Activated CD8-positive, alpha-beta T cell treated with anti-CD3 and anti-CD28 coated beads for 36 hours (primary cell): ENCODE measurements around the gene HRCT1. TPM values are rescaled to one million over a fixed set of nuclear protein-coding genes. Genes with fewer than 3 reads are reported as not detected.
A peak's percentile ranks its signal among the peaks of the same experiment; 100 is the strongest.

Experiments used
- ATAC-seq: fragments of 200-7000 bp; cut with Tn5 transposase; one replicate; pipeline ENCODE4 v1.10.0; 2021; ENCODE audit warnings: mild to moderate bottlenecking, moderate library complexity
- CTCF ChIA-PET: fragments of 350-600 bp; sonication (Branson Sonifier 250); formaldehyde crosslinking; loops from one replicate; lab custom pipeline; 2021; ENCODE audit warnings: antibody characterized with exemption; lab: Charles Lee
- POLR2A ChIA-PET: fragments of 350-600 bp; sonication (Branson Sonifier 250); formaldehyde crosslinking; loops from one replicate; lab custom pipeline; 2021; ENCODE audit warnings: antibody characterized with exemption; lab: Charles Lee
- DNase-seq: peaks from one replicate; pipeline ENCODE4 v3.0.0-alpha.2; 2020
- H3K27ac Mint-ChIP-seq: one replicate; pipeline ENCODE4 v1.8.0; 2021; ENCODE audit warnings: mild to moderate bottlenecking, mixed read lengths
- H3K27me3 Mint-ChIP-seq: one replicate; pipeline ENCODE4 v1.8.0; 2021; ENCODE audit warnings: mixed read lengths
- H3K36me3 Mint-ChIP-seq: one replicate; pipeline ENCODE4 v1.8.0; 2021; ENCODE audit warnings: low read depth, mixed read lengths
- H3K4me1 Mint-ChIP-seq: one replicate; pipeline ENCODE4 v1.8.0; 2021; ENCODE audit warnings: low read depth, mixed read lengths
- H3K4me3 Mint-ChIP-seq: one replicate; pipeline ENCODE4 v1.8.0; 2021; ENCODE audit warnings: mild to moderate bottlenecking, moderate library complexity, mixed read lengths
- H3K9me3 Mint-ChIP-seq: one replicate; pipeline ENCODE4 v1.8.0; 2021; ENCODE audit warnings: mixed read lengths
- intact Hi-C: fragments of 100-400 bp; cut with micrococcal nuclease; formaldehyde crosslinking; loops from one replicate; pipeline ENCODE4 v1.10.0; 2022
- total RNA-seq, 2 experiments: library from RNA; stranded (reverse); gene quantifications; one replicate each; pipeline ENCODE4 v1.2.3, GENCODE V29; 2021
- TF ChIP-seq, protein P1 (sequence below): fragments of 200-600 bp; IDR thresholded peaks from one replicate; pipeline ENCODE4 v1.8.0; 2022; ENCODE audit warnings: antibody characterized with exemption, mild to moderate bottlenecking

HRCT1 gene
- total RNA-seq, 2 experiments from 2014 or later: not detected

DNA sequence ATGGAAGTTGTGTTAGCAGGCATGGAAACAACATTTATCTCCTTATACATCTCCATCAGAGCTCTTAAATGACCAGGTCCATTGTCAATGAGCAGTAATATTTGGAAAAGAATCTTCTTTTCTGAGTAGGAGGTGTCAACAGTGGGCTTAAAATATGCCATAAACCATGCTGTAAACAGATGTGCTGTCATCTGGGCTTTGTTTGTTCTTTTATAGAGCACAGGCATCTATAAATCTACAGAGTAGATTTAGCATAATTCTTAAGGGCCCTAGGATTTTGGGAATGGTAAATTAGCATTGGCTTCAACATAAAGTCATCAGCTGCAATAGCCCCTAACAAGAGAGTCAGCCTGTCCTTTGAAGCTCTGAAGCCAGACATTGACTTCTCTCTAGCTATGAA, 7.7 kb upstream of the HRCT1 start:
- DNase-seq (no peak), ATAC-seq (no peak)
- H3K4me1 Mint-ChIP-seq: peaks cover 3% of the 10 kb centered on the region
- peaks cover 7% of the 10 kb centered on the region for H3K27me3 Mint-ChIP-seq
- TF ChIP-seq, protein P1, sequence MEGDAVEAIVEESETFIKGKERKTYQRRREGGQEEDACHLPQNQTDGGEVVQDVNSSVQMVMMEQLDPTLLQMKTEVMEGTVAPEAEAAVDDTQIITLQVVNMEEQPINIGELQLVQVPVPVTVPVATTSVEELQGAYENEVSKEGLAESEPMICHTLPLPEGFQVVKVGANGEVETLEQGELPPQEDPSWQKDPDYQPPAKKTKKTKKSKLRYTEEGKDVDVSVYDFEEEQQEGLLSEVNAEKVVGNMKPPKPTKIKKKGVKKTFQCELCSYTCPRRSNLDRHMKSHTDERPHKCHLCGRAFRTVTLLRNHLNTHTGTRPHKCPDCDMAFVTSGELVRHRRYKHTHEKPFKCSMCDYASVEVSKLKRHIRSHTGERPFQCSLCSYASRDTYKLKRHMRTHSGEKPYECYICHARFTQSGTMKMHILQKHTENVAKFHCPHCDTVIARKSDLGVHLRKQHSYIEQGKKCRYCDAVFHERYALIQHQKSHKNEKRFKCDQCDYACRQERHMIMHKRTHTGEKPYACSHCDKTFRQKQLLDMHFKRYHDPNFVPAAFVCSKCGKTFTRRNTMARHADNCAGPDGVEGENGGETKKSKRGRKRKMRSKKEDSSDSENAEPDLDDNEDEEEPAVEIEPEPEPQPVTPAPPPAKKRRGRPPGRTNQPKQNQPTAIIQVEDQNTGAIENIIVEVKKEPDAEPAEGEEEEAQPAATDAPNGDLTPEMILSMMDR: no peak
- H3K4me3 Mint-ChIP-seq: no peak overlapping the region
- CTCF ChIA-PET: interaction anchor here (0.9 to 1.8 kb wide), 8 partner anchors 13 to 125 kb away, joined by 3 to 6 read pairs (median 3); no protein-coding TSS in a partner anchor
- intact Hi-C loops: no loop called here
- POLR2A ChIA-PET: interaction anchor here (0.8 kb wide), 1 partner anchor 38 kb away, joined by 3 read pairs; no protein-coding TSS in a partner anchor
- no peaks in the 10 kb centered on the region for H3K36me3 Mint-ChIP-seq
- H3K9me3 Mint-ChIP-seq: no peaks in the 10 kb centered on the region
- H3K27ac Mint-ChIP-seq: no peak overlapping the region

GRCh38 chr9:35899021-35899420, 7.0 kb upstream of the HRCT1 start:
- H3K4me3 Mint-ChIP-seq: no peak overlapping the region
- intact Hi-C loops: no loop called here
- no peak overlapping the region for H3K27ac Mint-ChIP-seq
- DNase-seq (no peak), ATAC-seq (no peak)
- ChIA-PET POLR2A (interaction anchor here (0.8 kb wide), 1 partner anchor 38 kb away, joined by 3 read pairs; no protein-coding TSS in a partner anchor), CTCF (interaction anchor here (0.9 to 1.8 kb wide), 5 partner anchors 12 to 124 kb away, joined by 3 to 5 read pairs (median 3); no protein-coding TSS in a partner anchor)
- no peaks in the 10 kb centered on the region for H3K36me3 Mint-ChIP-seq
- TF ChIP-seq, protein P1: no peak
- H3K9me3 Mint-ChIP-seq: no peaks in the 10 kb centered on the region
- H3K27me3 Mint-ChIP-seq: peaks cover 6% of the 10 kb centered on the region
- H3K4me1 Mint-ChIP-seq: peaks cover 3% of the 10 kb centered on the region

GRCh38 chr9:35903049-35903448, 3.0 kb upstream of the HRCT1 start:
- CTCF ChIA-PET: interaction anchor here (0.6 to 5.9 kb wide), 45 partner anchors 9 to 173 kb away, joined by 3 to 147 read pairs (median 4); partner anchors contain the start of genes FAM221B, SPAG8 and TMEM8B
- Mint-ChIP-seq H3K27ac (no peak overlapping the region), H3K9me3 (no peaks in the 10 kb centered on the region), H3K4me1 (peaks cover 9% of the 10 kb centered on the region), H3K4me3 (no peak overlapping the region), H3K36me3 (no peaks in the 10 kb centered on the region), H3K27me3 (peaks cover 3% of the 10 kb centered on the region)
- intact Hi-C loops: no loop called here
- peak; percentile 35 for DNase-seq
- POLR2A ChIA-PET: interaction anchor here (0.7 kb wide), 1 partner anchor 171 kb away, joined by 3 read pairs; no protein-coding TSS in a partner anchor
- ATAC-seq: peak; percentile 67
- TF ChIP-seq, protein P1: peak; percentile 93

GRCh38 chr9:35904338-35904737, 1.7 kb upstream of the HRCT1 start:
- DNase-seq (no peak), ATAC-seq (no peak)
- intact Hi-C loops: no loop called here
- POLR2A ChIA-PET: no interaction called here
- CTCF ChIA-PET: interaction anchor here (1.4 to 5.9 kb wide), 3 partner anchors 22 to 51 kb away, joined by 4 to 147 read pairs (median 5); no protein-coding TSS in a partner anchor
- TF ChIP-seq, protein P1: no peak
- H3K4me3 Mint-ChIP-seq: no peak overlapping the region
- H3K27ac Mint-ChIP-seq: no peak overlapping the region
- H3K4me1 Mint-ChIP-seq: peaks cover 22% of the 10 kb centered on the region
- peaks cover 3% of the 10 kb centered on the region for H3K27me3 Mint-ChIP-seq
- H3K36me3 Mint-ChIP-seq: no peaks in the 10 kb centered on the region
- H3K9me3 Mint-ChIP-seq: no peaks in the 10 kb centered on the region

GRCh38 chr9:35905051-35905781, 786 bp upstream of the HRCT1 start:
- Mint-ChIP-seq H3K27ac (no peak overlapping the region), H3K4me1 (peaks cover 30% of the 10 kb centered on the region), H3K4me3 (no peak overlapping the region), H3K27me3 (peaks cover 3% of the 10 kb centered on the region), H3K9me3 (no peaks in the 10 kb centered on the region), H3K36me3 (no peaks in the 10 kb centered on the region)
- intact Hi-C loops: loop anchor here (5.0 kb wide), 1 partner anchor 37 kb away; no protein-coding TSS in a partner anchor
- no peak for DNase-seq
- TF ChIP-seq, protein P1: no peak
- CTCF ChIA-PET: interaction anchor here (0.6 to 5.9 kb wide), 5 partner anchors 30 to 160 kb away, joined by 3 to 147 read pairs (median 3); no protein-coding TSS in a partner anchor
- POLR2A ChIA-PET: no interaction called here
- no peak for ATAC-seq
